Measurements from ENCODE around the gene CDKN2C.

The CDKN2C gene

GRCh38 chr1:50976111-50976889 lies 6.3 kb downstream of the CDKN2C start:
- Histone ChIP-seq H3K27ac (ENCODE audit: low read length) (no peak overlapping the region), H3K27me3 (ENCODE audit: insufficient read depth, low read length) (peaks cover 98% of the 10 kb centered on the region), H3K4me1 (ENCODE audit: insufficient read depth, low read length) (peaks cover 16% of the 10 kb centered on the region), H3K36me3 (ENCODE audit: insufficient read depth, low read depth, low read length) (no peaks in the 10 kb centered on the region), H3K4me3 (ENCODE audit: low read length) (peak overlapping the region; percentile 56), H3K9me3 (ENCODE audit: insufficient read depth, low read depth, low read length) (no peaks in the 10 kb centered on the region), H3K9ac (ENCODE audit: low read depth, low read length) (no peak overlapping the region)

GRCh38 chr1:50976890-50977574 lies 7.0 kb downstream of the CDKN2C start:
- Histone ChIP-seq H3K4me1 (ENCODE audit: insufficient read depth, low read length) (peaks cover 16% of the 10 kb centered on the region), H3K36me3 (ENCODE audit: insufficient read depth, low read depth, low read length) (no peaks in the 10 kb centered on the region), H3K9ac (ENCODE audit: low read depth, low read length) (no peak overlapping the region), H3K9me3 (ENCODE audit: insufficient read depth, low read depth, low read length) (no peaks in the 10 kb centered on the region), H3K4me3 (ENCODE audit: low read length) (peak overlapping the region; percentile 56), H3K27ac (ENCODE audit: low read length) (no peak overlapping the region), H3K27me3 (ENCODE audit: insufficient read depth, low read length) (peaks cover 98% of the 10 kb centered on the region)

- H3K27me3 ChIP-seq (ENCODE audit: insufficient read depth, low read length): peaks cover 98% of the 10 kb centered on the region
- peak overlapping the region; percentile 56; the same call in 1 of the 2 replicates for H3K4me3 ChIP-seq (ENCODE audit: low read length)
- H3K27ac ChIP-seq (ENCODE audit: low read length): no peak overlapping the region
- no peaks in the 10 kb centered on the region for H3K36me3 ChIP-seq (ENCODE audit: insufficient read depth, low read depth, low read length)
- H3K4me1 ChIP-seq (ENCODE audit: insufficient read depth, low read length): peaks cover 16% of the 10 kb centered on the region
- H3K9me3 ChIP-seq (ENCODE audit: insufficient read depth, low read depth, low read length): no peaks in the 10 kb centered on the region
- H3K9ac ChIP-seq (ENCODE audit: low read depth, low read length): no peak overlapping the region
These were observed 7.6 kb downstream of the CDKN2C start for GRCh38 chr1:50977575-50978143.

- H3K27me3 ChIP-seq (ENCODE audit: insufficient read depth, low read length): peaks cover 98% of the 10 kb centered on the region
- H3K4me1 ChIP-seq (ENCODE audit: insufficient read depth, low read length): peaks cover 16% of the 10 kb centered on the region
- peak overlapping the region; percentile 56 for H3K4me3 ChIP-seq (ENCODE audit: low read length)
- H3K36me3 ChIP-seq (ENCODE audit: insufficient read depth, low read depth, low read length): no peaks in the 10 kb centered on the region
- H3K9me3 ChIP-seq (ENCODE audit: insufficient read depth, low read depth, low read length): no peaks in the 10 kb centered on the region
- H3K9ac ChIP-seq (ENCODE audit: low read depth, low read length): no peak overlapping the region
- H3K27ac ChIP-seq (ENCODE audit: low read length): no peak overlapping the region
These were observed 8.3 kb downstream of the CDKN2C start for GRCh38 chr1:50978144-50978851.

GRCh38 chr1:50978852-50979781 lies 9.1 kb downstream of the CDKN2C start:
- H3K27ac ChIP-seq (ENCODE audit: low read length): no peak overlapping the region

GRCh38 chr1:50979937-50980336 lies 9.9 kb downstream of the CDKN2C start:
- Histone ChIP-seq H3K27me3 (ENCODE audit: insufficient read depth, low read length) (peaks cover 98% of the 10 kb centered on the region), H3K4me3 (ENCODE audit: low read length) (no peak overlapping the region), H3K36me3 (ENCODE audit: insufficient read depth, low read depth, low read length) (no peaks in the 10 kb centered on the region), H3K9me3 (ENCODE audit: insufficient read depth, low read depth, low read length) (no peaks in the 10 kb centered on the region), H3K4me1 (ENCODE audit: insufficient read depth, low read length) (peaks cover 16% of the 10 kb centered on the region), H3K27ac (ENCODE audit: low read length) (no peak overlapping the region), H3K9ac (ENCODE audit: low read depth, low read length) (no peak overlapping the region)

More at GRCh38 chr1:50978852-50979781, 9.1 kb downstream of the CDKN2C start:
- Histone ChIP-seq H3K4me1 (ENCODE audit: insufficient read depth, low read length) (peaks cover 16% of the 10 kb centered on the region), H3K36me3 (ENCODE audit: insufficient read depth, low read depth, low read length) (no peaks in the 10 kb centered on the region), H3K27me3 (ENCODE audit: insufficient read depth, low read length) (peaks cover 98% of the 10 kb centered on the region), H3K4me3 (ENCODE audit: low read length) (peak overlapping the region; percentile 56), H3K9ac (ENCODE audit: low read depth, low read length) (no peak overlapping the region), H3K9me3 (ENCODE audit: insufficient read depth, low read depth, low read length) (no peaks in the 10 kb centered on the region)

GRCh38 chr1:50980505-50980904 lies 10.5 kb downstream of the CDKN2C start:
- Histone ChIP-seq H3K36me3 (ENCODE audit: insufficient read depth, low read depth, low read length) (no peaks in the 10 kb centered on the region), H3K27me3 (ENCODE audit: insufficient read depth, low read length) (peaks cover 98% of the 10 kb centered on the region), H3K27ac (ENCODE audit: low read length) (no peak overlapping the region), H3K9ac (ENCODE audit: low read depth, low read length) (no peak overlapping the region), H3K4me1 (ENCODE audit: insufficient read depth, low read length) (peaks cover 16% of the 10 kb centered on the region), H3K4me3 (ENCODE audit: low read length) (no peak overlapping the region), H3K9me3 (ENCODE audit: insufficient read depth, low read depth, low read length) (no peaks in the 10 kb centered on the region)

- H3K36me3 ChIP-seq (ENCODE audit: insufficient read depth, low read depth, low read length): no peaks in the 10 kb centered on the region
- peaks cover 8% of the 10 kb centered on the region; the same call in 1 of the 2 replicates for H3K4me1 ChIP-seq (ENCODE audit: insufficient read depth, low read length)
- H3K9ac ChIP-seq (ENCODE audit: low read depth, low read length): no peak overlapping the region
- no peaks in the 10 kb centered on the region for H3K9me3 ChIP-seq (ENCODE audit: insufficient read depth, low read depth, low read length)
- H3K27ac ChIP-seq (ENCODE audit: low read length): no peak overlapping the region
- no peak overlapping the region for H3K4me3 ChIP-seq (ENCODE audit: low read length)
- peaks cover 86% of the 10 kb centered on the region for H3K27me3 ChIP-seq (ENCODE audit: insufficient read depth, low read length)
These were observed 11.7 kb downstream of the CDKN2C start for GRCh38 chr1:50981741-50982140.

GRCh38 chr1:50982611-50983010 lies 12.6 kb downstream of the CDKN2C start:
- peaks cover 77% of the 10 kb centered on the region for H3K27me3 ChIP-seq (ENCODE audit: insufficient read depth, low read length)
- peaks cover 4% of the 10 kb centered on the region; the same call in 1 of the 2 replicates for H3K4me1 ChIP-seq (ENCODE audit: insufficient read depth, low read length)
- H3K4me3 ChIP-seq (ENCODE audit: low read length): no peak overlapping the region
- no peaks in the 10 kb centered on the region for H3K9me3 ChIP-seq (ENCODE audit: insufficient read depth, low read depth, low read length)
- H3K9ac ChIP-seq (ENCODE audit: low read depth, low read length): no peak overlapping the region
- H3K27ac ChIP-seq (ENCODE audit: low read length): no peak overlapping the region
- no peaks in the 10 kb centered on the region for H3K36me3 ChIP-seq (ENCODE audit: insufficient read depth, low read depth, low read length)

GRCh38 chr1:50983219-50983802 lies 13.3 kb downstream of the CDKN2C start:
- Histone ChIP-seq H3K9ac (ENCODE audit: low read depth, low read length) (no peak overlapping the region), H3K27me3 (ENCODE audit: insufficient read depth, low read length) (peaks cover 72% of the 10 kb centered on the region)

More at GRCh38 chr1:50983219-50983802, 13.3 kb downstream of the CDKN2C start:
- Histone ChIP-seq H3K4me3 (ENCODE audit: low read length) (no peak overlapping the region), H3K27ac (ENCODE audit: low read length) (no peak overlapping the region), H3K9me3 (ENCODE audit: insufficient read depth, low read depth, low read length) (no peaks in the 10 kb centered on the region), H3K36me3 (ENCODE audit: insufficient read depth, low read depth, low read length) (no peaks in the 10 kb centered on the region), H3K4me1 (ENCODE audit: insufficient read depth, low read length) (peaks cover 4% of the 10 kb centered on the region; the same call in 1 of the 2 replicates)

Measured in iPS-20b (cell line).